NCI-H460 (cell line): ENCODE measurements around the gene SORBS1. TPM values are rescaled to one million over a fixed set of nuclear protein-coding genes. Genes with fewer than 3 reads are reported as not detected.

ENCODE experiments used
- DNase-seq: peaks from one replicate; pipeline ENCODE4 v3.0.0-alpha.2; 2016; ENCODE audit warnings: low read depth; ENCODE audit errors: extremely low read depth
- total RNA-seq: library from RNA; depleted of rRNA; stranded (reverse); fragments of >200 nt; shearing (Covaris generic); gene quantifications from 2 replicates; pipeline ENCODE4 v1.2.3, GENCODE V29; 2014

Gene SORBS1
- total RNA-seq, 1 experiment from 2014 or later, result 0.27 TPM

DNA sequence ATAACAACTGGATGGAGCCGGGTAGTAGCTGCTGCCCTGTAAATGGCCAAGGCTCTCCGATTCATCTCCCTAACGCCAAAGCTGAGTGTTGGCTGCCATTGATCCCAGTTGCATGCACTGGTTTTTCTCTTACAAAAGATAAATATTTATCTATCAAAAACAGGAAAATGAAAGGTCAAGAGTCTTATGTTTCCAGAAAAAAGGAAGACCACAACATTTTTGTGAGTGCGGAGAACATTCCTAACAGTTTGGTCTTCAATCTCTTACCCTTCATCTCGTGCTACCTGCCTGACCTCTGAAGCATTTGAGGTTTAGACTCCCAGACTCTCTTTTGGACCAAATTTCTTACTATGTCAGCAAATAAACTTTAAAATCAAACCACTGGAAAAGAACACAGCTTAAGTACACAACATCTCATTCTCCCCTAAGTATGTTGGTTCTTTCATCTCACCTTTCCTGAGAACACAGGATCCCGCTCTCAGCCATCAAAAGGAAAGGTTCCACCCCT, 61.6 kb downstream of the SORBS1 start:
- DNase-seq, result no peak

DNA sequence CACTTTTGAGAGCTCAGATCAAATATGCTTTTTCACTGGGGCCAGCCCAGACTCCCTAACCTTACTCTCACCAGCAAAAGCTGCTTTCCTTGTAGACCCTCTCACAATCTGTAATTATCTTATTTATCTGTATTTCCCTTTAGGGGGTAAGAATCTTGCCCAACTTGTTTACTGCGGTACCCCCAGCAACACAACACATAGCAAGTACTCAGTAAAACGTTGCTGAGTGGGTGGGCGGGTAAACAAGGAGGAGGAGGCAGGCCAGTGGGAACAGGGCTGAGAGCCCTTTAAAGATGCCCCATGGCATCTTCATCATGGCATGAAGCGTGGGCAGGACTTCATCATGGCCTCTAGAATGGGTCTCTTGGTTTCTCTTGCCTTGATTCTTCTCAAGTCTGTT, 64.2 kb downstream of the SORBS1 start:
- no peak for DNase-seq

DNA sequence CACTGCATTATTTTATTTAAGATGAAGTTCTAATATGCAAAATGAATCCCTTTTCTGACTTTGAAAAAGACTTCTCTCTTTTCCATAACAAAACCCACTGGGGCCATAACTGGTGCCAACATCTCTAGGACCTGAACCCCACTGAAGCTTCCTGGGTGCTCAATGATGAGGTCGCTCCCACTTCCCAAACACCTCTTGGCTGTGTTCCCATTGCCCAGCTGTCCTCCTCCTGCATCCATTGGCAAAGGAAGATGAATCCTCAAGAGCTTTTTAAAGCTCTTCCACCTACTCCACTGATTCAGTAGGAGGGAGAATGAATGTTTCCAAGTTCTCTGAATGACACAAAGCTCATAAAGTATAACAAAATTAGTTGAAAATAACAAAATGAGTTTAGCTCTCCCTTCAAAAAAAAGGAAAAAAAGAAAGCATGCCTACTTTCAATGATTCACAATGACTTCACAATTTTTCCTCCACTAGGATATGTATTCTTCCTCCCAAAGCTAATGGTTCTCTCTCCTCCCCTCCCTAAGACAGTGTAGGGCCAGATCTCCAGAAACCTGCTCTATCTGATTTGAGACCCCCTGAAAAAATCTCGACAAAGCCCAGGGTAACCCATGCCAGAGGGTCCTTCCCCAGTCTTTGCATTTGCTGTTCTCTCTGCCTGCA, 64.8 kb downstream of the SORBS1 start:
- DNase-seq, result no peak

DNA sequence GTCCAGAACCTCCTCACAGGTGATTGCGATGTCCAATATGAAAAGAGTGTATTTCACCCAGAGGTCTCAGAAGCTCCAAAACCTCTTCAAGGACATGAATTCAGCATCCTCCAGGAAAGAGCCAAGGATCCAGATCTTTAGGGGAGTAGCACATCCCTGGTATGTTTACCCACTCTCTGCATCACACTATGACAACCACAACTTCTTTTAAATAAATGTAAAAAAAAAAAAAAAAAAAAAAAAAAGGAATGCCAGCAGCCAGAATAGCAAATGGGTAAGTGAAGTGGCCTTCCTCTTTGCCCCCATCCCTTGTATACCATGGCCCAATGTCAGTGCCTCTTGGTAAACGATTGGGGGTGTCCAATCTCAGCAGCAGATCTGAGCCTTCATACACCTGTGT, 67.3 kb downstream of the SORBS1 start:
- no peak for DNase-seq

DNA sequence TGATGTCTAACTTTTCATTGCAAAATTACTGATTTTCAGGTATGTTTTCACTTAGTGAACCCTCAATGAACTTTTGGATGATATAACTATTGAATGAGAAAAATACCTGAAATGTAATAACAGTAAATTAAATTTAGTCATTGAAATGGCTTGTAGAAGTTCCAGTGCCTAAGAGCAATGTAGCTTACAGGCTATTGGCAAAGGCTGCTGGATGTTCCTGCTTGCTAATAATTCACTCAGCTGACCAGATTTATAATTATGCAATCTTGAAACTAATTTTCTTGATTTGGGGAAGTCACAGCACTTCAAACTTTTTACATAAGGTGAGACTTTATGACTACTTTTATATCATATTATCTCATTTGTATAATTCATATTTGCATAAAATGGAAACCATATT, 73.2 kb downstream of the SORBS1 start:
- DNase-seq, result no peak

DNA sequence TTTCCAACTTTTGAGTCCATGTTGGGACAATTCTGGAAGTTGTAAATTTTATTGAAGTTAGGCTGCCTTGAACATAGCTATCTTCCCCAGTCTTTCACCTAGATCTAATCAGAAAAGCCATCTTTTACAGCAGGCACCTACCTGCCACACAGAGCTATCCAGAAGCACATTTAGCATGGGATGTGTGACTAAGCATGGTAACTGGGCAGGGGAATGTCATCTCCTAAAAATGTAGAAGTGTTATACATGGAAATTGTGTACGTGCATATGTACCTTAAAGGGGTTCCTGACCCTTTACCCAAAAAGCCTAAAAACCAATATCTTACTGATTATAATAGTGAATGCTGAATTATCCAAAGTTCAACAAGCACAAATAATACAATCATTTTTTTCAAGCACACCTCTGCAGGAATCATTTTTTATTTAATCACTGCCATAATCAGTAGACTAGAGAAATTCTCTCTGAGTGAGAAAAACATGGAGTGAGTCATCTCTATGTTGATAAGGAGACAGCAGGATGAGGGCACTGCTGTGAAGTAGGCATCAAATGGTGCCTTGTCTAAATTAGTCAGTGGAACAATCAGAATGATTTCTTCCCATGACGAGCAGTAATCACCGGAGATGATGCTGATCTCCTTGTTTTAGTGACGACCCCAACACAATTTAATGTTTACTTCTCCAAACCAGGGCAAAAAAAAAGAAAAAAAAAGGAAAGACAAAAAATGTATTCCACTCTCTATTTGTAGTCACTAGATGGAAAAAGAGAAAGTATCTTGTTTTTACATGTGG, 75.9 kb downstream of the SORBS1 start:
- DNase-seq, result no peak

DNA sequence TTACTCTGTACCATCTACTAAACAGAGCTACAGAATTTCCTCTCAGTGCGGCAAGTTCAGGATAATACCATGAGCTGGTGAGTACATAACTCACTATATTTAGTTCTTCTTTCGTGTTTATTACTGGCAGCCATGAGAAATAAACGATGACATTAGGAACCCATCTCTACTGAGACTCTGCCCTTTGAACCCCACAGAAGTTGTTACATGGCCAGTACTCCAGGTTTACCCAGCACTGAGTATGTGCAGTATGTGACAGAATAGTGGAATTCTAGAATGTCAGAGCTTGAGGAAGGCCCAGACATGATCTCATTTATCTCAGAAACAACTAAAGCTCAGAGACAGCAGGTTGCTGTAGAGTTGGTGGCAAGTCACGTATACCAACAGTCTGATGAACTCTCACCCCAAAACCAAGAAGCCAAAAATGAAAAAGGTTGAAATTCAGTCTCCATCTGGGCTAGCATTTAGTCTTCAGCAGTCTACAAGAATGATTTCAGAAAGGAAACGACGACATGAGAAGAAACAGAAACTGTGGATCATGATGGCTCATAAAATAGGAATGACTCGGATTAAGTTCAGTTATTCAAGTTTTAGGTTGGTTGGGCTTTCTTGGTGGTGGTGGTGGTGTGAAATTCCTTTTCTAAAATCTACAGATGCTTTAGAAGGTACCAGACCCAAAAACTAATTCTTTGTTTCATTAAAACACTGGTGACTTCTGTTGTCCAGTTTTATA, 78.5 kb downstream of the SORBS1 start:
- no peak for DNase-seq

DNA sequence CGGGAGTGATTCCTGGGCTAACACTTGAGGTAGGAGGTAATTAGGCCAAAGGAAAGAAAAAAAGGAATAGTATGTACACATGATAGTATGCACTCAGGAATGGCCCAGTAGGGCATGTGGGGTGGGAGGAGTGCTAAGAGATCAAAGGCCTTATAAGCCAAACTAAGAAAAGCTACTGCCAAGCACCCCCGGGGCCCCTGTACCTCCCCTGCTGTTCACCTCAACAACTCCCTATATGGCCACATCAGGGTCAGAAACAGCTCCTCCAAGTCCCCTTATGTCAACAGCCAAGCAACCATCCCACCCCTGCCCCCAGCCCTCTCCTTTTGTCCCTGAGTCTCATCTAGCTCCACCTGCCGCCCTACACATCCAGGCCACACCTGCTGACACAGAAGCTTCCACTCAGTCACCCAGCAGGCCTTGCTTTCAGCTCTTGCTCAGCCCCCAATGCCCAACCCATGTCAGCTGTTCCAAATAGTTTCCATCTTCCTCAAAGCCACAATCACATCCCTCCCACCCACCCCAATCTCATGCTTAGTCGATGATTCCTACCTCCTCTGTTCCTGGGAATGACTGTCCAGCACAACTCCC, 80.2 kb downstream of the SORBS1 start:
- no peak for DNase-seq

DNA sequence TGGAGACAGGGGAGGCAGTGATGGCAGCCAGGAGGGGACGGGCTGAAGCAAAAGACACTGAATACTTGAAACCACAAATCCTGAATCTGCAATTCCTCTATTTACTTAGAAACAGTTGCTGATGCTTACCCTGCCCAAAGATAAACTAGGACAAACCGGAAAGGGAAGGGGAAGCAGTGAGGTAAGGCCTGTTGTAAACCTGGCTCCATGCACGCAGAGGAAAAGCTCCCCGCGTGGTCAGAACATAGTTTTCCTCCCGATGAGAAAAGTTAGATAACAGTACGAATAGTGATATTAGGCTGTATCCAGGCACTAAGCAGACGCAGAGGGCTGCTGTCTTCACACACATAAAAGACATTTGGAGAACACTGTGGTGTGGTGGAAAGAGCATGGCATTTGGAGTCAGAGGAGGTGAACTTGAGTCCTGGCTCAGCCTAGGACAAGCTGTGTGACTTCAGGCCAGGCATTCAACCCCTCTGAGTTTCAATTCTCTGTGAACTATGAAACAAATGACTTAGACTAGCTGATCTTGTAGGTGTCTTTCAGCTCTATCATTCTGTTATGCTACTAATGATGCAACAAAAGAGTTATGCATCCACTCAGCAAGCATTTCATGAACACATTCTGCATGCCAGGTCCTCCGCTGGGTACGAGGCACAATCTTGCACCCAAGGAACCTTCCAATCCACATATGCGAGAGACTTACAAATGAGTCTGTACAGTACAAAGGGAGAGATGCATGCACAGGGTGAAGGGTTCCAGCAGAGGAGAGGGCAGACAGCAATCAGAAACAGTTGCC, 80.9 kb downstream of the SORBS1 start:
- no peak for DNase-seq

DNA sequence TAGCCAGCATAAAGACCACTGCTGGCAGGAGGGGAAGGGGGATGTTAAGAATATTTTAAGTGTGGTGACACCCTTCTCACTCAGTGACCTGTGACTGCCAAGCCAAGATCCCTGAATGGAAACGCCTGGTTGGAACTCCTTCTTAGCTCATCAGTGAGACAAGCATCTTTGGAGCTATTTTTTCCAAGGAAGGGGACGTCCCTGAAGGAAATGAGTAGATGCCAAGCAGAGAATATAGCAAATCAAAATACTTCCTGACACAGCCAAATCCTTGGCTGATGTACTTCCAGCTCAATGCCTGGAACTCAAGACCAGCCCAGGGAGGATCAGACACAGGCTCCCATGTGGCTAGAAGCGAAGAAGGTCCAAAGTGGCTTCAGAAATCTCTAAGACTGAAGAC, 82.2 kb downstream of the SORBS1 start:
- no peak for DNase-seq

DNA sequence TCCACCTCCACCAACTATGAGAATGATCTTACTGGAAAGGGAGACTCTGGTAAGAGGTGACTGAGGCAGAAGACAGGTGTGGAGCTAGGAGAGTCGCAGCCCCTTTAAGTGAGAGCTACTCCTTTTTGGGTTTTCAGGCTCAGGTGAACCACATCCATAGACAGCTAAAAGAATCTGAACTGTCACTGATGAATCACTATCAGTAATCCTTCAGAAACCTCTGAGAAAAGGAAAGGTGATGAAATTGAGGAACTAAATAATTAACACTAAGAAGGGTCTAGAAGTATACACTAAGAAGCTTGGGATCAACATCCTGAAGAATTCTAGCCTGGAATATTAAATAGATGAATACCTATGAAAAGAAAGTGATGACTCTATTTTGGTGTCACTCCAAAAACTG, 83.0 kb downstream of the SORBS1 start:
- DNase-seq, result no peak

DNA sequence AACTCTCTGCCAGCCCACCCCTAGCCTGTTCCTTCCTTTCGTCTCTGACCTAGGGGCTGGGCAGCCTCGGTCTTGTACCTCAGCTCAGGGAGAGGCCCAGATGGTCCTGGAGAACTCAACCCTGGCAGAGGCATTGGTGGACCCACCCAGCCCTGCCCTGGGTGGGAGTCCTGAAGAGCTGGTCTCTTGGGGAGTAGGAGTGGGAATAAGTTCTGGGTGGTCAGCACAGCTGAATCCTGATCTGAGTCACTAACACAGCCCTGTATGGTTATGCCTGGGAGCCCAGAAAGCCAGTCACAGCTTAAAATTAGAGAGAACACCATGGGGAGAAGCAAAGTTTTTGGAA, 84.0 kb downstream of the SORBS1 start:
- DNase-seq, result no peak

DNA sequence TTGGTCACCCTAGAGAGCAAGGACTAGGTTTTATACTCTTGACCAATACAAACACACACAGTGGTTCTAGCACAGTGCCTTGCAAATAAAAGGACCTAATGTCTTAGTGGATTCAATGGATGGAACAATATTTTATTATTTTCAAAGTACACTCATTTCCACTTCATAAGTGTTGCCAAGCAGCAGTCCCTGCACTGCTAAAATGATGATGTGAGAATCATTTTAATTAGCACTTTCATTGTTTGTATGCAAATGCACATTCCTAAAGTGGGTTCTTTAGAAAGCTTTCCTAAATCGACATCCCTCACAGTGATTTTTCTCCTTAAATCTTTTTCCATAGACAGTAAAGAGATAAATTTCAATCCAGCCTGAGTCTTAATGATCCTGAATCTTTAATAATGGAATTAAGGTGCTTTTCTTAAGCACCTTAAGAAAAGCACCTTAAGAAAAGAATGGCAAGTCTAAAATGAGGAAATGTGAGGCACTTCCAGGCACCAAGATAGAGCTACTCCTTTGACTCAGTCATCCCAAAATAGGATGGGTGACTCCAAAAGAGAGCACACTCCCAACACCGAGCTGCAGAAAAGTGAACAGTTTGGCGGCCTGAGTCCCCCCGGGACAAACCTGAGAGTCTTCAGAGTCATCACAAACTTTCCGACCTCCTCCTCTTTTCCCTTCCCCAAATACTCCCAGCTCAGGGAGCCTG, 84.5 kb downstream of the SORBS1 start:
- no peak for DNase-seq

DNA sequence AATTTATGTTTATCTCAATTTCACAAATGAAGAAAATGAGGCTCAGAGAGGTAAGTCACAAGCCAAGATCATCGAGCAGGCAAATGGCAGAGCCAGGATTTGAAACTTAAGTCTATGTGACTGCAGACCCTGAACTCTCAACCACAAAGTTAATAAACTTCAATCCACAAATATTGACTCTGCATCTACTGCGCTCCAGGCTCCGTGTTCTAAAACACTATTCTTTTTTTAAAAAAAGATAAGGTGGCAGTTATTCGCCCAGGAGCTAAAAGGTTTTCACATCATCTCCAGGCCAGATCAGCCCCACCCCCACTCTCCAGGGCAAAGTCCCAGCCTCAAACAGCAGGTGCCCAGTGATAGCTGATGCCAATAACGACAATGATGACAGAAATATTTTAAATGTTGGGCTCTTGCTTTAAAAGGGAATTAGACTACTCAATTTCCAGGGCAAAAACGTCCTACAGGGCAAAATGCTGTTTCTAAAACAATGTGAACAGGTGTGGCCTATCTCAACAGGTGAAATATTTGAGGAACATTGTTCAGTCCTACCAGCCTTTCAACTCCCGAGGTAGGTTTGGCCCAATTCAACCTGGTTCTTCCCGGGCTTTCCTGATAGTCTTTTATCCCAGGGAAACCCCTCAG, 85.2 kb downstream of the SORBS1 start:
- no peak for DNase-seq

DNA sequence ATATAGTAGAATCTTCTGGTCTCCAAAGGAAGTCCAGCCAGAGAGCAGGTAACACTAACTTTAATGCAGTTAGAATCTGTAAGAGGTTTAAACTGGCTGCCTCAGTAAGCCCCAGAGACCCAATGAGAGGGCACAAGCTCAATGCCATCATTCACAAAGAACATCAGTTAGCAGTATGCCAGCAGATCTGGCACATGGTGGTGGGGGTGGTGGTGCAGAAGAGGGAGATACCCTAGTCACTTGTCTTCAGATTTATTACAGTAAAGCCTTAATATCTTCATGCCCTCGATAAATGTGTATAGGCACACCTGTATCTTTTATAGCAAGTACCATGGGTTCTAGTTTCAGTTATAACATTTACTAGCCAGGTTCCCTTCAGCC, 86.2 kb downstream of the SORBS1 start:
- DNase-seq, result no peak

DNA sequence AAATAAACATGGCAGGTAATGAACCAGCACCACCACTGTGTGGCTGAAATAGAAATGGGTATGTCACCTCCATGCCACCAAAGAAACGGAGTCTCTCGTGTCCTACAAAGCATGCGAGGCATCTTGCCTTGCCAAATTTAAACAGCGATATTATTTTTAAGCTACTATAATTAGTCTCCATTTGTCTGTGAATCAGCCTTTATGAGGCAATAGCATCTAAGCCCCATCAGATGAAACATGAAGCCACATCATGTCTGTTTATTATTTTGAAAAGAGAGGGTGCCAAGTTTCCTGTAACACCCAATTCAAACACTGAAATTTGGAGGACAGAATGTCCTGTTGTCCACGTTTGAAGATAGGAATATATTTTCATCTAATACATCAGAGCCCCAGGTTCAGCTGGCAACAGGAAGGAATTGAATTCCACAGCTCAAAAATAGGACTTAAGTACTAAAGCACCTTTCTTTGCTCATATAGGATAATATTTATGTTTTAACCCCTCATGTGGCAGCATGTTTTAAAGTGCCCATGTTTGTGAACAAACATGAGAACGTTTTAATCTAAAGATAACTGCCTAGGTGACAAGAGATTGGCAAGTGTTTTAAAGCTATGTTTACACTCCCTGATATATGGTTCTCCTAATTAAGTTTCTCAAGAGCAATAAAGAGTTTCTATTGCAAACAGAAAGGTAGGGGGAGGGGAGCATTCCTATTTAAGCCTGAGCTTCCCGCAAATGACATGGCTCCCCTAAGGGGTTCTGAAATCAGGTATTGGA, 86.8 kb downstream of the SORBS1 start:
- no peak for DNase-seq

DNA sequence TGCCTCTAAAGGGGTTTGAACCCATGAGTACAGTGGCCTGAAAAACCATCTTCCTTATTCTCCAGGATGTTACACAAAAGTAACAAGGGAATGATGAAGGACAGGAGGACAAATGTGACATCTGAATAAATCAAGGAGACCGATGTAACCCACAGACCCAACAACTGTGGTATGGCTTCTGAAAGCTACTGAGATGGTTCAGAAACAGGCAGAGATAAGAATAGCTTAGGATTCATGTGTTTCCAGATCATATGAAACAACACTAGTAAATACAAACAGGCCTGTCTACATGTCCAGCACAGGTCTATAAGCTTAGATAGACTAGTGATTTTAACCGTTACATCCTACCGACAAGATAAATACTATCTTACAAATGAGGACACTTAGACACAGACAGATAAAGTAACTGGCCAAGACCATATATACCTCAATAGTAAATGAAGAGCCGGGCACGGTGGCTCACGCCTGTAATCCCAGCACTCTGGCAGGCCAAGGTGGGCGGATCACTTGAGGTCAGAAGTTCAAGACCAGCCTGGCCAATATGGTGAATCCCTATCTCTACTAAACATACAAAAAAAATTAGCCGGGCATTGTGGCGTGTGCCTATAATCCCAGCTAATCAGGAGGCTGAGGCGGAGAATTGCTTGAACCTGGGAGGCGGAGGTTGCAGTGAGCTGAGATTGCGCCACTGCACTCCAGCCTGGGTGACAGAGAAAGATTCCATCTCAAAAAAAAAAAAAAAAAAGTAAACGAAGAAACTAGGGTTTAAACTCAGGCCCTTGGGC, 88.7 kb downstream of the SORBS1 start:
- DNase-seq, result no peak

DNA sequence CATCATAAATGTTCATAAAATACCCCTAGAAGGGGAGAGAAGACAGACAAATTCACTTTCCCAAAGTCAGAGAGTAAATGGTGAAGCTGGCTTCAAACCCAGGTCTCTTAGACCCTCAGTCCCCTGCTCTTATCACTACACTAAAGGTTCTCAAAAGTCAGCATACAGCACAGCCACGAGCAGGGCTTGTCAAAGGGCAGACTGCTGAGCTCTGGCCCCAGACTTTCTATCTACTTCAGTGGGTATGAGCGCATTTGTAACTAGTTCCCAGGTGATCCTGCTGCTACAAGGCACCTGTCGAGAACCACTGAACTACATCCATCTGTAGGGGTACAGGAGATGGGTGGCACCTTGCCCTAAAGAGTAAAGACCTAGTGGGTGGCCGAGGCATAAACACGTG, 91.5 kb downstream of the SORBS1 start:
- no peak for DNase-seq
